AG04450 (cell line): Measurements from ENCODE around the gene PRKAG1. TPM values are rescaled to one million over a fixed set of nuclear protein-coding genes. Genes with fewer than 3 reads are reported as not detected.

Experiments
- CTCF ChIA-PET: fragments of 300-600, 350-600 bp; formaldehyde crosslinking; extraction: SDS; loops from one replicate; lab custom pipeline; 2022; ENCODE audit warnings: antibody characterized with exemption, inconsistent platforms; lab: Charles Lee
- POLR2A ChIA-PET: fragments of 350-600 bp; formaldehyde crosslinking; extraction: SDS; loops from one replicate; lab custom pipeline; 2021; ENCODE audit warnings: antibody characterized with exemption, inconsistent platforms; lab: Yijun Ruan, JAX
- DNase-seq: peaks from one replicate; pipeline ENCODE4 v3.0.0-alpha.2; 2011; ENCODE audit warnings: low read depth, low spot score
- H3K27ac ChIP-seq: one replicate; pipeline ENCODE4 v1.5.1; 2012; ENCODE audit warnings: low read depth, low read length, control low read depth
- H3K27me3 ChIP-seq: one replicate; pipeline ENCODE4 v1.6.0; 2012; ENCODE audit warnings: low read length; ENCODE audit not compliant: control insufficient read depth, insufficient read depth
- H3K4me3 ChIP-seq: 2 replicates; pipeline ENCODE4 v1.5.1; 2011; ENCODE audit warnings: mild to moderate bottlenecking, low read depth, low read length, control low read depth
- H3K9me3 ChIP-seq: 2 replicates; pipeline ENCODE4 v1.5.1; 2012; ENCODE audit warnings: low read length; ENCODE audit not compliant: control insufficient read depth, insufficient read depth
- polyA plus RNA-seq: library from polyadenylated mRNA; depleted of rRNA; stranded (reverse); fragments of >200 nt; gene quantifications from 2 replicates; pipeline ENCODE4 v1.2.3, GENCODE V29; 2011
- TF ChIP-seq, protein P1 (sequence below): IDR thresholded peaks from 2 replicates; pipeline ENCODE4 v1.5.1; 2011; ENCODE audit warnings: low read depth, low read length, control low read depth, inconsistent platforms

Gene PRKAG1
- polyA plus RNA-seq, 1 experiment: 130 TPM

DNA sequence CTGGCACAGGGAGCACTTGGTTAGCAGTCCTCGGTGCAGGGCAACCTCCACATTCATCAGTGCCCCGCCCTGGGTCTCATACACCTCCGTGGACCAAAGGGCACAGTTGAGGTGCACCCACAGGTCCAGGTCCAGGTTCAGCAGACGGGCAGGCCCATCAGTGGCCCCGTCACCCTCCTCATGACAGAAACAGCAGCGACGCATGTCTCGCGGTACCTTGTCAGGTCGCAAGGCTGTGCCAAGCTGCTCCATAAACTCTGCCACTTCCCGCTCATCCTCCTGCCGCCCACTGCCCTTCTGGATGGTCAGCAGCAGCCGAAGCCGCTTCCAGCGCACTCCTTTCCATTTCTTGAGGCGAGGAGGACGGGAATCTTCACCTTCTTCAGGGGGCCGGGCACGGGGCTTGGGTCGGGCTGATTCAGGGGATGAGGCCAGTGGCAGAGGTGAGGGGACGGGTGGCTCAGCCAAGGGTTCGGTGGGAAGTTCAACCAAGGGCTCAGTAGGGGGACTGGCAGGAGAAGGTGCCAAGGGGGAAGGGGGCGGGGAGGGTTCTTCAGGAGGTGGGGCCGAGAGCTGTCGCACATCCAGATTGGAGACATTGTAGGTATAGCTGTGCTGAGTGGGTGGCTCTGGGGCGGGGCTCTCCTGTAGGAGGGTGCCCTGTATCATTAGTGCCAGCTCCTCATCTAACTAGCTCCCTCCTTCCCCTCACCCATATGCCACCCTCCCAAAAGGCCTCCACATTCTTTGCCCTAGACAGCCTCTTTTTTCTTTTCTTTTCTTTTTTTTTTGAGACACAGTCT is 8.3 kb upstream of the PRKAG1 start:
- H3K27me3 ChIP-seq: no peaks in the 10 kb centered on the region
- no peaks in the 10 kb centered on the region; the same call in 1 of the 2 replicates for H3K9me3 ChIP-seq
- TF ChIP-seq, protein P1, sequence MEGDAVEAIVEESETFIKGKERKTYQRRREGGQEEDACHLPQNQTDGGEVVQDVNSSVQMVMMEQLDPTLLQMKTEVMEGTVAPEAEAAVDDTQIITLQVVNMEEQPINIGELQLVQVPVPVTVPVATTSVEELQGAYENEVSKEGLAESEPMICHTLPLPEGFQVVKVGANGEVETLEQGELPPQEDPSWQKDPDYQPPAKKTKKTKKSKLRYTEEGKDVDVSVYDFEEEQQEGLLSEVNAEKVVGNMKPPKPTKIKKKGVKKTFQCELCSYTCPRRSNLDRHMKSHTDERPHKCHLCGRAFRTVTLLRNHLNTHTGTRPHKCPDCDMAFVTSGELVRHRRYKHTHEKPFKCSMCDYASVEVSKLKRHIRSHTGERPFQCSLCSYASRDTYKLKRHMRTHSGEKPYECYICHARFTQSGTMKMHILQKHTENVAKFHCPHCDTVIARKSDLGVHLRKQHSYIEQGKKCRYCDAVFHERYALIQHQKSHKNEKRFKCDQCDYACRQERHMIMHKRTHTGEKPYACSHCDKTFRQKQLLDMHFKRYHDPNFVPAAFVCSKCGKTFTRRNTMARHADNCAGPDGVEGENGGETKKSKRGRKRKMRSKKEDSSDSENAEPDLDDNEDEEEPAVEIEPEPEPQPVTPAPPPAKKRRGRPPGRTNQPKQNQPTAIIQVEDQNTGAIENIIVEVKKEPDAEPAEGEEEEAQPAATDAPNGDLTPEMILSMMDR: no peak
- no peak overlapping the region for H3K4me3 ChIP-seq
- no peak for DNase-seq
- POLR2A ChIA-PET: no interaction called here
- CTCF ChIA-PET: interaction anchor here (0.9 kb wide), 1 partner anchor 9 kb away, joined by 3 read pairs; no protein-coding TSS in a partner anchor
- H3K27ac ChIP-seq: no peak overlapping the region

DNA sequence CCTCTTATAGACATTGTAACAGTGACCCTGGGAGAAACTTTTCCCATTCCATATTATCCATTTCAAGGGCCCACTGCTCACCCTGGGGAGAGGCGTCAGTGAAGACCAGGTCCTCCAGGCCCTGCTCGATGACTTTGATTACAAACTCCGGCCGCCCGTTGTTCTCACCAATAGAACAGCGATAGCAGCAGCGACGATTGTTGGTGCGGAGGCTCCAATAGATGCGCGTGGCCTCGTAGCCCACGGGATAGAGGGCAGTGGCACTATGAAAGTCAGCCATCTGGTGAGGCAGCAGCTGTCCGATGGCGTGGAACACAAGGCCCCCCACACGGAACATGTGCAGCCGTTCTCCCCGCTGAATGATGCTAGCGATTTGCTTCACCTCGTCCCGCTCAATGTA is 7.5 kb upstream of the PRKAG1 start:
- no peak for DNase-seq
- Histone ChIP-seq H3K4me3 (no peak overlapping the region), H3K27me3 (no peaks in the 10 kb centered on the region), H3K9me3 (no peaks in the 10 kb centered on the region), H3K27ac (no peak overlapping the region)
- ChIA-PET CTCF (no interaction called here), POLR2A (no interaction called here)
- TF ChIP-seq, protein P1: no peak

DNA sequence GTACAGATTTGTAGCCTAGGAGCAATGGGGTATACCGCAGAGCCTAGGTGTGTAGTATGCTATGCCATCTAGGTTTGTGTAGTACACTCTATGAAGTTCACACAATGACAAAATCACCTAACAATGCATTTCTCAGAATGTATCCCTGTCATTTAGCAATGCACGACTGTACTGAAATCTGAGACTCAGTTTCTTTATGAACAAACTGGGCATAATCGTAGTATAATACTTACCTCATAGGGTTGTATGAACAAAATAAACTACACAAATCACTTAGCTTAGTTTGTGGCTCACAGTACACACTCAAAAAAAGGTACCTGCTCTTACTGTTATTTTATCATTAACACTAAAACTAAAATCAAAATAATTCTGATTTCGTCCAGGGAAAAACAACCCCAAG is 6.9 kb upstream of the PRKAG1 start:
- Histone ChIP-seq H3K4me3 (no peak overlapping the region), H3K27ac (no peak overlapping the region), H3K27me3 (no peaks in the 10 kb centered on the region), H3K9me3 (no peaks in the 10 kb centered on the region)
- DNase-seq: no peak
- POLR2A ChIA-PET: no interaction called here
- CTCF ChIA-PET: no interaction called here
- TF ChIP-seq, protein P1: no peak

DNA sequence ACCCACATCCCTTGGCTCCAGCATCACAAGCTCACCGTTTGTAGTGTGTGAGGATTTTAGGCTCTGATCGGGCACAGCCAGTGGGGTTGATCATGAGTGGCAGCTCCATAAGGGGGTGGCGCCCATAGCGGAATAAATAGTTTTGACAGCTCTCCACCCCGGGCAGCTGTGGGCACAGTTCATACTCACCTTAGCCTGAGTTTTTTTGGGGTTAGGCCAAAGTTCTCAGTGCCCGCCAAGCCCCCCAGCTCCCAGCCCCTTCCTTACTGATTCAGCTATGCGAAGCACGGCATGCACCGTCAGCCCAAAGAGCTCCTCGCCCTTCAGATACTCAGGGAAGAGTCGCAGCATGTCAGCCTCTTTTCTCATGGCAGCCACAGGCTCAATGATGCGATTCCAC is 6.0 kb upstream of the PRKAG1 start:
- no peak for DNase-seq

DNA sequence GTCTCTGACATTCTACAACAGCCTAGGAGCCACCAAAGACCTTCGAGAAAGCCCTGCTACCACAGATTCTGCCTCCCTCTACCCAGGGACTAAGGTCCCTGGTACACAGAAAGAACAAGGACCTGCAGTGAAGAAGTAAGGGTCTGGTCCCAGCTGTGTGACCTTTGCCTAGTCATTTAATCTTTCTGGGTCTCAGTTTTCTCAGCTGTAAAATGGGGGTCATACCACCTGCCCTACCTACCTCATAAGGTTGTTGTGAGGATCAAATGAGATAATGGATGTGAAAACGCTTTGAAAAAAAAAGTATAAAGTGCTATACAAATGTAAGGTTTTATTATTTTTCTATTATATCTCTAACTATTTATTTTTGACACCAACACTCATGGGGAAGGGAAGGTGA is 5.2 kb upstream of the PRKAG1 start:
- CTCF ChIA-PET: no interaction called here
- DNase-seq: no peak
- Histone ChIP-seq H3K4me3 (no peak overlapping the region), H3K27me3 (no peaks in the 10 kb centered on the region), H3K27ac (no peak overlapping the region), H3K9me3 (no peaks in the 10 kb centered on the region)
- POLR2A ChIA-PET: no interaction called here
- TF ChIP-seq, protein P1: no peak

More for the DNA sequence above, 6.0 kb upstream of the PRKAG1 start:
- POLR2A ChIA-PET: no interaction called here
- no peaks in the 10 kb centered on the region for H3K27me3 ChIP-seq
- no peak overlapping the region for H3K4me3 ChIP-seq
- no peaks in the 10 kb centered on the region for H3K9me3 ChIP-seq
- H3K27ac ChIP-seq: no peak overlapping the region
- TF ChIP-seq, protein P1: no peak
- CTCF ChIA-PET: no interaction called here
